Loucy (cell line): ENCODE data around the gene TRAPPC2L.

Experiments
- H2AFZ ChIP-seq: fragments of 200-600 bp; sonication (generic); 2 replicates; pipeline ENCODE4 v1.6.0; 2016; ENCODE audit warnings: antibody characterized with exemption, mild to moderate bottlenecking, low read length, moderate library complexity
- H3F3A ChIP-seq: fragments of 200-600 bp; 2 replicates; pipeline ENCODE4 v1.6.0; 2016; ENCODE audit warnings: antibody characterized with exemption, low read depth, mild to moderate bottlenecking
- H3K27me3 ChIP-seq: fragments of 200-600 bp; sonication (generic); 2 replicates; pipeline ENCODE4 v1.6.1; 2014; ENCODE audit warnings: low read length, mild to moderate bottlenecking; ENCODE audit not compliant: insufficient read depth, poor library complexity, severe bottlenecking
- H3K36me3 ChIP-seq: fragments of 200-600 bp; sonication (generic); 2 replicates; pipeline ENCODE4 v1.6.1; 2016; ENCODE audit warnings: low read length; ENCODE audit not compliant: insufficient read depth
- H3K4me1 ChIP-seq: fragments of 200-600 bp; sonication (generic); 2 replicates; pipeline ENCODE4 v1.5.1; 2014; ENCODE audit warnings: low read length, mild to moderate bottlenecking; ENCODE audit not compliant: insufficient read depth, poor library complexity, severe bottlenecking
- H3K4me2 ChIP-seq: fragments of 200-600 bp; sonication (generic); 2 replicates; pipeline ENCODE4 v1.6.0; 2014; ENCODE audit warnings: antibody characterized with exemption, low read length, low read depth, mild to moderate bottlenecking; ENCODE audit not compliant: poor library complexity, severe bottlenecking
- H3K4me3 ChIP-seq: fragments of 200-600 bp; sonication (generic); 2 replicates; pipeline ENCODE4 v1.5.1; 2014; ENCODE audit warnings: low read length, mild to moderate bottlenecking, mixed read lengths; ENCODE audit not compliant: poor library complexity, severe bottlenecking
- H3K79me2 ChIP-seq: fragments of 200-600 bp; sonication (generic); 2 replicates; pipeline ENCODE4 v1.6.1; 2014; ENCODE audit warnings: low read length; ENCODE audit not compliant: insufficient read depth
- H3K9ac ChIP-seq: fragments of 200-600 bp; sonication (generic); 2 replicates; pipeline ENCODE4 v1.6.0; 2014; ENCODE audit warnings: mild to moderate bottlenecking, low read depth, low read length, moderate library complexity; ENCODE audit not compliant: poor library complexity, severe bottlenecking
- H3K9me2 ChIP-seq: fragments of 200-600 bp; sonication (generic); replicated peaks from 2 replicates; pipeline ENCODE4 v1.6.1; 2016; ENCODE audit warnings: low read depth, low read length, mixed read lengths
- H3K9me3 ChIP-seq: fragments of 200-600 bp; sonication (generic); 2 replicates; pipeline ENCODE4 v1.6.1; 2014; ENCODE audit warnings: mild to moderate bottlenecking, antibody characterized with exemption, low read length, low read depth; ENCODE audit not compliant: insufficient read depth
- H4K20me1 ChIP-seq: fragments of 200-600 bp; sonication (generic); 2 replicates; pipeline ENCODE4 v1.6.0; 2014; ENCODE audit warnings: antibody characterized with exemption, low read length, mild to moderate bottlenecking; ENCODE audit not compliant: insufficient read depth, poor library complexity, severe bottlenecking
- EZH2phosphoT487 ChIP-seq: fragments of 200-600 bp; IDR thresholded peaks from 2 replicates; pipeline ENCODE4 v1.6.1; 2018; ENCODE audit warnings: antibody characterized with exemption, mild to moderate bottlenecking, moderate library complexity, borderline replicate concordance
- TF ChIP-seq, protein P1 (sequence below): fragments of 200-600 bp; sonication (generic); conservative IDR thresholded peaks from 2 replicates; pipeline ENCODE4 v1.5.1; 2014; ENCODE audit warnings: mild to moderate bottlenecking, antibody characterized with exemption, low read length

The TRAPPC2L gene

GRCh38 chr16:88868974-88869672 is 12.2 kb downstream of the TRAPPC2L start:
- no peaks in the 10 kb centered on the region for H3K4me1 ChIP-seq
- H3K36me3 ChIP-seq = no peaks in the 10 kb centered on the region

DNA sequence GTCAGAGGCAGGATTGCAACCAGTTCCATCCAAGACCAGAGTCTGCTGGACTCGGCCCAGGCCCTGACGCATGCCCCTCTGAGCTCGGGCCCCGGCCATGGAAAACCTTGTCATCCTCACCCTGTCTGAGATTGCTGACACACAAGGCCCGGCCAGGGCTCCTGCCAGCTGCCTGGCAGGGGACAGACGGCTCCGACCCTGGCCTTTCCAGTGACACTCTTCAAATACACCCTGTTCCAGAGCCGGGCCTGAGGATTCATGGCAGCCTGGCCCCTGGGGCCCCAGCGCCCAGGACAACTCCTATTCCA is 12.7 kb downstream of the TRAPPC2L start:
- Histone ChIP-seq H3K4me1 (no peaks in the 10 kb centered on the region), H2AFZ (no peak overlapping the region), H3K9ac (no peak overlapping the region), H3K4me3 (no peak overlapping the region), H3F3A (no peaks in the 10 kb centered on the region), H4K20me1 (no peaks in the 10 kb centered on the region), H3K9me3 (no peaks in the 10 kb centered on the region), H3K27me3 (no peaks in the 10 kb centered on the region), H3K36me3 (no peaks in the 10 kb centered on the region), H3K4me2 (no peak overlapping the region), H3K9me2 (no peaks in the 10 kb centered on the region), H3K79me2 (no peaks in the 10 kb centered on the region)
- TF ChIP-seq, protein P1, sequence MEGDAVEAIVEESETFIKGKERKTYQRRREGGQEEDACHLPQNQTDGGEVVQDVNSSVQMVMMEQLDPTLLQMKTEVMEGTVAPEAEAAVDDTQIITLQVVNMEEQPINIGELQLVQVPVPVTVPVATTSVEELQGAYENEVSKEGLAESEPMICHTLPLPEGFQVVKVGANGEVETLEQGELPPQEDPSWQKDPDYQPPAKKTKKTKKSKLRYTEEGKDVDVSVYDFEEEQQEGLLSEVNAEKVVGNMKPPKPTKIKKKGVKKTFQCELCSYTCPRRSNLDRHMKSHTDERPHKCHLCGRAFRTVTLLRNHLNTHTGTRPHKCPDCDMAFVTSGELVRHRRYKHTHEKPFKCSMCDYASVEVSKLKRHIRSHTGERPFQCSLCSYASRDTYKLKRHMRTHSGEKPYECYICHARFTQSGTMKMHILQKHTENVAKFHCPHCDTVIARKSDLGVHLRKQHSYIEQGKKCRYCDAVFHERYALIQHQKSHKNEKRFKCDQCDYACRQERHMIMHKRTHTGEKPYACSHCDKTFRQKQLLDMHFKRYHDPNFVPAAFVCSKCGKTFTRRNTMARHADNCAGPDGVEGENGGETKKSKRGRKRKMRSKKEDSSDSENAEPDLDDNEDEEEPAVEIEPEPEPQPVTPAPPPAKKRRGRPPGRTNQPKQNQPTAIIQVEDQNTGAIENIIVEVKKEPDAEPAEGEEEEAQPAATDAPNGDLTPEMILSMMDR = no peak
- no peak for TF ChIP-seq EZH2phosphoT487

More at GRCh38 chr16:88868974-88869672, 12.2 kb downstream of the TRAPPC2L start:
- Histone ChIP-seq H3K79me2 (no peaks in the 10 kb centered on the region), H3K4me2 (no peak overlapping the region), H4K20me1 (no peaks in the 10 kb centered on the region), H3K4me3 (no peak overlapping the region), H3F3A (no peaks in the 10 kb centered on the region), H2AFZ (no peak overlapping the region), H3K27me3 (no peaks in the 10 kb centered on the region), H3K9me2 (no peaks in the 10 kb centered on the region), H3K9ac (no peak overlapping the region), H3K9me3 (no peaks in the 10 kb centered on the region)
- TF ChIP-seq, protein P1 = no peak
- TF ChIP-seq EZH2phosphoT487 = no peak

DNA sequence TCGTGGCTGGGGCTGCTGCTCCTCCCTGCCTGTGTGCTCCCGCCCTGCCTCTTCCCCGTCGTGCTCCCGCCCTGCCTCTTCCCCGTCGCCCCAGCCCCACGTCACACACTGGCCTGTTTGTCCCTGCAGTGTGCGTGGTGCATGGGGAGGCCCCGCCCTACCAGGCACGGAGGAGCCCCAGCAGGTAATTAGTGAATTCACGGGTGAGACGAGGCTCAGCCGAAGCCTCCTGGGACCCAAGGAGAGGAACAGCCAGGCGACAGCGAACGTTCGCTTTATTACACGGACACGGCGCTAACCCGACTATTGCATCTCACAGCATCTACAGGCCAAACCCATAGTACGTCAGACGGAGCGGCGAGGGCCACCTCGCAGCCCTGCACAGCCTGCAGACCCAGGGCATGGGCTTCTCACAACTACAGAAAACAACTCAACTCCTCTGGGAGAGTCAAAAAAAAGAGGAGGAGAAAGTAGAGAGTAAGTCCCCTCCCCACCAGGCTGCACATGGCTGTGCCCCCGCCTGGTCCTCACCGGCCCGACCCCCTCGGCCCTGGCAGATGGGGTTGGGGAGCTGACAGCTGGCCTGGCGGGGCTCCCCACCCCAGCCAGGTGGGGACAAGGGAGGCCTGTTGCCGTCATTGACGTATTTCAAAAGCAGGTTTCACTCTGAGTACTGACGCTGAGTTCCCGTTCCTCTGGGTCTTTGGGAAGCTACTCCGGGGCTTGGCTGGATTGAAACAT is 13.9 kb downstream of the TRAPPC2L start:
- Histone ChIP-seq H3K27me3 (no peaks in the 10 kb centered on the region), H3F3A (no peaks in the 10 kb centered on the region), H3K9ac (no peak overlapping the region), H3K4me2 (no peak overlapping the region), H3K79me2 (no peaks in the 10 kb centered on the region), H2AFZ (no peak overlapping the region), H4K20me1 (no peaks in the 10 kb centered on the region), H3K9me3 (no peaks in the 10 kb centered on the region), H3K36me3 (peaks cover 2% of the 10 kb centered on the region; the same call in 1 of the 2 replicates), H3K4me1 (no peaks in the 10 kb centered on the region), H3K4me3 (no peak overlapping the region), H3K9me2 (no peaks in the 10 kb centered on the region)
- TF ChIP-seq EZH2phosphoT487 = no peak
- TF ChIP-seq, protein P1 = no peak
